ENCODE data around the gene USP38.
"Not testable (repeated sequence)": the region's sequence is repeated elsewhere in the genome, so short reads cannot be mapped to it uniquely, and the experiment has no call there.

The USP38 gene

DNA sequence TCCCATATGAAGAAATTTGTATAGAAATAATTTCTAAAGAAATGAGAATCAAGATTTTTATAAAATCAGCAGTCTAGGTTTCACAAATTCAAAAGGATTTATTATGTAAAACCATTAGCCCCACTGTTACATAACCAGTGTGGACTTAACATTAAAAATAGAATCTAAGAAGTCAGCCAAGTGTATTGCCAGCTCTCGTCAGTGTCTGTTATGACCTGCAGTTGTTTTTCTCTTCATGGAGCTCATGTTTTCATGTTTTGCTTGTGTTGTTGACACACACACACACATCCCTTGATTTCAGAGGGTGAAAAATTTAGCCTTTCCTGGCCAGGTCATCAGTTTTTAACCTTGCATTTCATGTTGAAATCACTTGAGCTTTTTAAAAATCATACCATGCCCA is 39.5 kb downstream of the USP38 start:
- no peak for DNase-seq

DNA sequence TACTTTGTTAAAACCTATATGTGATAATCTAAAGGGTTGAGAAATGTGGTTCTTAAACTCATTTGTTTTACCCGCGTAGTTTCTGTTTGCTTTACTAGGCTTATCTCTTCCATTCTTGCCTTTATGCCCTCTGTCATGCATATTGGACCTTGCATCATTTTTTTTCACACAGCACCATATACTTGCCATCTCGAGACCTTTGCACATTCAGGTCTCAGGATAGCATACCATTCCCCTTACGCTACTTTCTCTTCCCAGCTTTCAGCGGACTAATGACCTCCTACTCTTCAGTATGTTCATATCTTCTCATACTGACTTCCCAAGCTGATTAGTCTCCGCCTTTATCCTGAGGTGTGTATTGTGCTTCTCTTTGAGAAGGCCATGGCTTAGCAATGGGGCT is 40.5 kb downstream of the USP38 start:
- DNase-seq: no peak

DNA sequence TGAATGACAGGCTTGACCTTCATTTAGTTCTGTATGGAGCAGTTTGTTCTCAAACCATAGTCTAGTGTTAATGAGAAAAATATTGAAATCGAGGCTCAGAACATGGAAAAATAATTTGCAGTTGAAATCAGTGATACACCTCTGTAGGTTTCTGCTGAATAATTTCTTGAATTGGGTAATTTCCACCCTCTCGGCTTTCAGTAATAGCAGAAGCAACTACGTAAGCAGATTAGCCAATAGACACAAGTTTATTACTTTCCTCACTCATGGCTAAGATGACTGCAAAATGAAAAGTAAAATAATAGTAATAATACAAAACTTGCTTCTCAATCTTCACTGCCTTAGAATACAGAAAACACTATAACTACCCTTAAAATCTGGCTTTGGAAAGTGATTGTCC is 46.0 kb downstream of the USP38 start:
- DNase-seq: no peak

DNA sequence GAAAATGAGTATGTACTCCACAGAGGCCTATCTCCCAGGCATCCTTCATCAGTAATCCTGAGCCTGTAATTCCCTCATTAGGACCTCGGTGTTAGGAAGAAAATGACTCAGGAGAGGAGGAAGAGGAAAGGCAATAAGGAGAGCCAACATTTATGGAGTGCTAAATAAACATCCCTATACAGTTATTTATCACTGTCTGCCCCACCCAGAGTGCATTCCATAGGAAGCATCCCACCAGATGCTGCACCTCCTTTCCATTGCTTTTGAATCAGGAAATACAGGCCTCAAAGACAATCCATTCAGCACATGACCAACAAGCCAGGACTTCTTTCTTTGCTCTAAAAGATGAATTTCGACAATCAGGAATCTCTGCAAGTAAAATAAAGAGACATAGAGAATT is 47.6 kb downstream of the USP38 start:
- no peak for DNase-seq

DNA sequence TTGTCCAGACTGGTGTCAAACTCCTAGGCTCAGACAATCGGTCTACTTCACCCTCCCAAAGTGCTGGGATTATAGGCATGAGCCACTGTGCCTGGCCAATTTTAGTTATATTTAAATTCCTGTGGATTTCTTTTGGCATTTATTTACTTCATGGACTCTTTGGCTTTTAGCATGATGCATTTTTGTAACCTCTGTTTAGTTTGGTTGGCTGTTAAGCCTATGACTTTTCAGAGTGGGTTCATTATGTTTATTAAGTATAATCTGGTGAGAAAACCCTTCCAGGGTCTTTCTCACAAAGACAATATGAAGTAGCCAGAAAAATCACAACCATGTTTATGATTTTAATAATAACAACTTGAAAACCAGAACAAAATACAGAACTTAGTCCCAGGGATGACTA is 49.4 kb downstream of the USP38 start:
- DNase-seq: no peak

DNA sequence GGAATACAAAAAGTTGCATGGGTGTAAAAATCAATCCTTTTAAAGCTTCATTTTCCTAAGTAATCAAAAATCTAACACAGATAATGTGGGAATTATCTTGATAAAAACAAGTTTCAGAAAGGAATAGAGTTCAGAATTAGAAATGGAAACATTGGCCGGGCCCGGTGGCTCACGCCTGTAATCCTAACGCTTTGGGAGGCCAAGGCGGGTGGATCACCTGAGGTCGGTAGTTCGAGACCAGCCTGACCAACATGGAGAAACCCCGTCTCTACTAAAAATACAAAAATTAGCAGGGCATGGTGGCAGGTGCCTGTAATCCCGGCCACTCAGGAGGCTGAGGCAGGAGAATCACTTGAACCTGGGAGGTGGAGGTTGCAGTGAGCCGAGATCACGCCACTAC is 52.5 kb downstream of the USP38 start:
- DNase-seq: not testable (repeated sequence)

DNA sequence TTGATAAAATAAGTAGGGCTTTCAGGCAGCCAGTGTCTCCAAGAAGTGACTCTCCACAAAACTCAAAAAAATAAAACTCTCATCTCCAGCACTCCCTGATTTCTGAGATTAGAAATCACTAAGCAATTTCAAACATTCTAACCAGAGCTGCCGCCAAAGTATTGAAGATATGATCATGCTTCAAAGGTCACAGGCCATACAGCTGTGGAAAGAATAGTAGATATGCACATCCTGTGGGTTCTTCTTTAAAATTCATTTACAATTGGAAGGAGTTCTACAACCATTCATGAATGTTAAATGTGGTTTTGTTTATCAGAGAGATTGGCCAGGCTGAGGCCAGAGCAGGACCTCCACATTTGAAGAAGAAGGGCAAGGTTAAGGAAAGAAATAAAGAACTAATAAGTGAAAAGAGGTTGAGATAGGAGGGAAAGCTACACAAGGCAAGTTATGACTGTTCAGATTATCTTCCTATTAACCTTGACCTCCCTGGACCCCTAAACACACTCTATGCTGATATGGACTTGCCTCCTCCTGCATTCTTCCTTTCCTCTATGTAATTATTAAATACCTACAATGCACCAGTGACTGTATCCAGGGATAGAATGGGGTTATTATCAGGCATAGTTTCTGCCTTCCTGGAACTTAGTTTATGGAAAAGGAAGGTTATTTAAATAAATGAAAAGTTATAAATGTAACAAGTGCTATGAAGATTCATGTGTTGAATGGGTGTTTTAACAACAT is 56.4 kb downstream of the USP38 start:
- DNase-seq: no peak

DNA sequence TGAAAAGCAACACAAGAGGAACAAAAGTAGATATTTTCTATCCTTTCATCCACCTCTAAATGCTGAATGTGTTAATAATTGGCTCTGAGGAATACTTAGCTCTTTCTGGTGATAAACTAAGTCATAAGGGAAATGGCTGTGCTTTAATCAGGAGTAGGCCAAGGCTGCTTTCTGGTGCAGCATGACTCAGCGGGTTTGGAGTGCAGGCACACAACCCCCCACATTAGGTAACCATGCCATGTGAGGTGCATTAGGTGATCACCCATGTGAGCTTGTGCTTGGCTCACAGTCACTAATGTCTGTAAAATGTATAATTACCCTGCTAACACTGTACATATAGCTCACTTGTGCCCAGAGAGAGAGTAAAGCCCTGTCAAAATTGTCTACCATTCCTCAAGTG is 57.2 kb downstream of the USP38 start:
- DNase-seq: no peak

DNA sequence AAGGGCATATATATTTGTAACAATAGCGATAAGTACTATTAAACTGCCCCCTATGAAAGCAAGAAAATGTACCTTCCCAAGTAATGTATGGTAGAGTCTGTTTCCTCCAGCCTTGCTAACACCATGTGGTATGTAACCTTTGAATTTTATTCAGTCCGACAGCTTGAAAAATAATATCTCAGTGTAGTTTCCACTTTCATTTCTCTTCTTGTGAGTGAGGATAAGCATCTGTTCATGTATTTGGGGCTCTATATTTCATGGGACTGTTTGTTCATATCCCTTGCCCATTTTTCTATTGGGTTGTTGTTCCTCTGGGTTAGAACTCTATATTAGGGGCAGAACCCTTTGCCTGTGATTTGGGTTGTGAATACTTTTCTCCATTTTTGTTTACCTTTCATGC is 58.3 kb downstream of the USP38 start:
- no peak for DNase-seq

DNA sequence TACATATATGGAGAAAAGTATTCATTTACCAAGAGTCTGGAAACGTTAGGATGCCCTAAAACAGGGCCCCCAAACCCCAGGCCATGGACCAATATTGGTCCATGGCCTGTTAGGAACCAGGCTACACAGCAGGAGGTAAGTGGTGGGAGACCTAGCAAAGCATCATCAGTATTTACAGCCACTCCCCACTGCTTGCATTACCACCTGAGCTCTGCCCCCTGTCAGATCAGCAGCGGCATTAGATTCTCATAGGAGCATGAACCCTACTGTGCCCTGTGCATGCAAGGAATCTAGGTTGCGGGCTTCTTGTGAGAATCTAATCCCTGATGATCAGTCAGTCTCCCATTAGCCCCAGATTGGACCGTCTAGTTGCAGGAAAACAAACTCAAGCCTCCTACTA is 62.3 kb downstream of the USP38 start:
- no peak for DNase-seq

DNA sequence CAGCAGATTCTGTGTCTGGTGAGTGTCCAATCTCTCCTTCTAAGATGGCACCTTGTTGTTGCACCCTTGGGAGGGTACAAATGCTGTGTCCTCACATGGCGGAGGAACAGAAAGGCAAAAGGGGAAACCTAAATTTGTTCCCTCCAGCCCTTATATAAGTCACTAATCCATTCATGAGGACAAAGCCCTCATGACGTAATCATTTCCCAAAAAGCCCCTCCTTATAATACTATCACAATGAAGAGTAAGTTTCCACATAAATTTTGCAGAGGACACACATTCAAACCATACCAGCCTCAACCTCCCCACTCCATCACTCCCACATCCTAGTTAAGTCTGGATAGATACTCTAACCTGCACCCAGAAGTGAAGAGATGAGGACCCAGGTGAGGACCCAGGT is 63.1 kb downstream of the USP38 start:
- DNase-seq: no peak

DNA sequence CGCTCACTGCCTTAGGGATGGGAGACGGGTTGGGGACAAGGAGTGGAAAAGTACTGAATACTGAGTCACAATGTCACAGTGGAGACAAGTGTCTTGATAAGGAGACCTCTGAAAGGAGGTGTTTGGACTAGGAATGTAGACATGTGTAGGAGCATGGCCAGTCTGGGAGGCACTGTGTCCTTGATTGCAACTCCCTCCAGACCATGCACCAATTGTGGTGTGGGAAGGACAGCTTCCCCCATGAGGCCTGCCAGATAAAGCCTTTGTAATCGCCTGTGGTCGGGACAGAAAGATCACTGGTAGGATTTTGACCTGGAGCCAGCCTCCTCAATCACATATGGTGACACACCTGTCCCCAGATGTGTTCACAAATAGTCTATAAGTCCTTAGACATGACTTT is 64.1 kb downstream of the USP38 start:
- no peak for DNase-seq

DNA sequence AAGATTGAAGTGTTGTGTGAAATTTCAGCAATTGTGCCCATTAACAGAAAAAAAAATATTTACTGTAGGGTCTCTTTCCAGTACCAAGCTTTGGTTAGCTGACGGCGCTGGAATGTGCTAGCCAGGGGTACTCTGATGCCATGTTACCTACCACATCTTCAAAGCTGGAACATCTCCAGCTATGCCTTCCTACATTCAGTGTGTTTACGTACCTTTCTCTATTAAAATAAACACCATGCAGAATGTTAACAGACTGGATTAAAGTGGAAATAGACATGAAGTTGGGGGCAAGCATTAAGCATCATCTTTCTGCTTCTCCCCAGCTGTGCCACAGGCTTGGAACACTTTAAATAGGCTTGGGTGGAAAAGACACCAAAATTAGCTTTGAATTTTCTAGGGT is 65.9 kb downstream of the USP38 start:
- no peak for DNase-seq

DNA sequence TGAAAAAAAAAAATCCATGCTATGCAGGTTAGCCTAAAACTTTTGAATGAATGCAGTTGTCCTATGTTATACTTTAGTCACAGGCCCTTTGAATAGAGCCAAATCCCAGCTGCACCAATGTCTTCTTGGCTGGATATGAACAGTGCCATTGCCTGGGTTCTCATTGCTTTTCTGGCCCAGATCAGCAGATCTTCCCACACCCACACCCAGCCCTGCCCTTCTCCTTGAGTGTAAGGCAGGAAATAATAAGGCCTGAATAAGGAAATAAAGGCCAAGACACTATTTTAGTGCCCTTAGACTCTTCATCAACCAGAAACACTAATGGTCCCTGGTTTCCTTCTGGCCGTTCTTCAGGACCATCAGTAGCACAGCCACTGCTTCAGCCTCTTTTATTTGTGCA is 66.6 kb downstream of the USP38 start:
- no peak for DNase-seq

DNA sequence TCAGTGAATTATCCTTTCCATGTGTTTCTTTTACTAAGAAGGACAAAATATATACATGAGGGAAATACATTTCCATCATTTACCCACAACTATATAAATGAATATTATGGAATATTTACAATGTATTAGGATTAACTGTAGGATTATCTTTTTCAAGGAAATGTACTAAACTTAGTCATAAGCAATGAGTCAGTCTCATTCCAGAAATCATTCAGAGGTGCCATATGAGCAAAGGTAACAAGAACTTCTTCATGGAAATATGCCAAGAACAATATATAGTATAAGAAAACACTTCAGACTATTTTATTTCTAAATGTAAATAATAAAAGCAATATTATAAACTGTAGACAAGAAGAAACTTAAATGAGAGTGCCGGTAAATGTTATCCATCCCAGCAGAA is 67.1 kb downstream of the USP38 start:
- DNase-seq: no peak

DNA sequence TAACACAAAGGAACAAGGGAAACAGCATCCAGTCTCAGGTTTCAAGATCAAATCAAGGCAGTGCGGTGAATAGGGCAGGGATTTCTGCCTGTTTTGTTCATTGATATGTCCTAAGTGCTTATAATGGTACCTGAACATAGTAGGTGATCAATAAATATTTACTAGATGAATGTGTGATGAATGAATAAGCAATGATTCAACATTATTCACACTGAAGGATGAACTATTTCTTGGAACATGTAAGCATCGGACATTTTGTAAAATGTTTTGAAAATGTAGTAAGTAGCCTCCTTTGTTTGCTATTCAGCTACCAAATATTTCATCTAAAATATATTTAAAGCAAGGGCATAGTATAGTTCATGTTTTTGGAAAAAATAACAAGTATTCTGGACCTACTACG is 67.8 kb downstream of the USP38 start:
- DNase-seq: no peak

DNA sequence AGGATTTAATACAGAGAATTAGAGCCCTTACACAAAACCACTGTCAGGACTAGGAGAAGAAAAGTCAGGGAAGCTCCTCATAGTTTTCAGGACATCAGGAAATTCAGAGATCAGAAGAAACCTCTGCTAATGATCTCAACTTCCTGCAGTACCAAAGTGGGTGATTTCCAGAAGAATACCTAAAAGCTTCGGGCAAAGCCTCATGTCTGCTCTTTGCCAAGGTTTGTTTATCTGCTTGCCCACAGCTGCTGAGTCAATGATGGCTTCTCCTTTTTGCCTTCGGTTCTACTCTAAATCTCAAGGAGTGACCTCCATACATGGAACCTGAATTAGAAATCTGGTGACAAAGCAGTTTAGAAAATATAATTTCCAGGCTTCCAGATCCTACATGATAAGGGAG is 68.4 kb downstream of the USP38 start:
- no peak for DNase-seq

DNA sequence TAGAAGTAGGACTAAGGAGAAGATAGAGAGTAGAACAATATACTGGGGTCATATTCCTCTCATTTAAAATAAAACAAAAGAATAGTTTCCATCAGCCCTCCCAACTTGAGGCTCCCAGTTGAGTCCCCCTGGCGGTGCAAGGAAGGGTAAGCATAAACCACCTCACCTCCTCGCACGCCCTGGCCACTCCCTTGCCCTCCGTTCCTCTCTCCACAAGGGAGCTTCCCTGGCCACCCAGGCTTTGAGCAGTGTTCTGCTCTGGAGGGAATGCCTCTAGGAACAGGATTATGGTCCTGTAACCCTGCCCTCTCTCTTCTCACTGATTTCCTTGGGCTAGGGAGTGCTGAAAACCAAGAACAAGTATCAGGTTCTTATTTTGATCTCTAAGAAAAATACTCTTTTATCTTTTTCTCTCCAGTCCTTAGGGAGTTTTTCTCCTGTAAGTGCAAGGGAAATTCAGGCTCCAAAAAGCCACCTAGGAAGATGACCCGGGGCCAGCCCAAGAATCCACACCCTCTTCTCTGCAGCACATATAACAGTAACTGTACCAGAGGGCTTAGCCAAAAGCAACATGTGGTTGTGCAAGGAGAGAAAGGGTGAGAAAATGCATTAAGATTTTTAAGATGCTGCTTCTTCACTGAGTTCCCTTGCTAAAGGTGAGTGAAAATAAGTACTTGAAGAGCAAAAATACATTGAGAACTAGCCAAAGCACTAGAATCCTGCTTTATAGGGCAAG is 69.9 kb downstream of the USP38 start:
- DNase-seq: no peak

DNA sequence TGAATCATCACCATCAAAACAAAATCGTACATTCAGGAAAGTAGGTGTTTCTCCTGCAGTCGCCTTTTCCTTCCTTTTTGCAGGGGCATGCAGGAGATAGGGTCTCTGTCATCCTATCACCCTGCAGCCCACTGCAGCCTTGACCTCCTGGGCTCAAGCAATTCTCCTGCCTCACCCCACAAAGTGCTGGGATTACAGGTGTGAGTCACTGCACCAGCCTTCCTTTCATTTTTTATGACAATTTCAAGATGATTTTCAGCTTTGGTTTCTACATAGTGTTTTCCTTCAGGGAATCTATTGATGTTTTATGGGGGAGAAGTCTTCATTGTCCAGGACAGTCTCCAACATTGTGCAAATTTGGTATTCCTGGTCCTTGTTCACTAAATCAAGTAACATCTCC is 71.7 kb downstream of the USP38 start:
- no peak for DNase-seq

DNA sequence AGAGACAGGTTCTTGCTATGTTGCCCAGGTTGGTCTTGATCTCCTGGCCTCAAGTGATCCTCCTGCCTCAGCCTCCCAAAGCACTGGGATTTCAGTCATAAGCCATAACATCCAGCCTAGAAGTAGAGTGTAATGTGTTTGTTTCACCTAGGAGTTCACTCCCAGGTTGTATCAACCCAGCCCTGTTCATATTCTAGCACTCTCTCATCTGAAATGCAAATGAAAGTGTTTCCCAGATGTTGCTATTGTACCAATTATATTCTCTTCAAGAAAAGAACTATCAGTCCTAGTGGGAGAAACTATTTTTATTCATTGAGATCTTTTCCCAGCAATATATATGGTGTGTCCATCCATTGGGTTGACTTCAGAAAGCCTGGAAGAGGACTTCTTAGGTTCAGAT is 72.6 kb downstream of the USP38 start:
- no peak for DNase-seq

DNA sequence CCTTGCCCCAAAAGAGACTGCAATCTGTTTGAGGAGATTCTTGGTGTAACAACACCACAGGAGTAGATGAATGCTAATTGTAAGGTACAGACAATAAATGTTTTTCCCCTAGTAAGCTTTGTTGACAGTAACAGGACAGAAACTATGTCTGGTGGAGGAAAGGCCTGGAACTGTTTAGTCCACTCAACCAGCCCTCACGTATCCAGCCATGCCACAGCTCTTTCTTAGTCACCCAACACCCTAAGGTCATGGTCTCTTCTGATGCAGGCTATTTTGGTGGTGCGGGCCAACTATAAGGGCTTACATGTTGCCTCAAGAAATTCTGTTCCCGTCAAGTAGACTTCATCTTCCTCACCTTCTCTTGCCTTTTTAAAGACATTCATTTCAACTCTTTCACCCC is 76.0 kb downstream of the USP38 start:
- DNase-seq: no peak

DNA sequence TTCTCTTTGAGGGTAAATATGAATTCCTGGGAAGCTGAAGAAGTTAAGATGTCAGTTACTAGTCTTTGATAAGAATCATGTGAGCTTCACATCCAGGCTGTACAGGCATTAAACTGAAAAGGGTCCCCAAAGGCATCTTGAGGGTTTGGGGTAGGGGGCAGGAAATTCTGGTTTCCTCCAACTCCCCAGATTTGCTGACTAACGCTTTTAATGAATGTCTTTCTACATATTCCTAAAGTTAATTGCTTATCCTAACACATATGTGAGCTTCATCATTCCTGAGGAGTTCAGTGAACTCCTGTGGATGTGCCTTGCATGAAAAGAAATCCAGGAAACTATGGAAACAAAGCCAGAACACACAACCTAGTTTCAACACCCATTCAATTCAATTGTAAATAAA is 78.1 kb downstream of the USP38 start:
- no peak for DNase-seq

DNA sequence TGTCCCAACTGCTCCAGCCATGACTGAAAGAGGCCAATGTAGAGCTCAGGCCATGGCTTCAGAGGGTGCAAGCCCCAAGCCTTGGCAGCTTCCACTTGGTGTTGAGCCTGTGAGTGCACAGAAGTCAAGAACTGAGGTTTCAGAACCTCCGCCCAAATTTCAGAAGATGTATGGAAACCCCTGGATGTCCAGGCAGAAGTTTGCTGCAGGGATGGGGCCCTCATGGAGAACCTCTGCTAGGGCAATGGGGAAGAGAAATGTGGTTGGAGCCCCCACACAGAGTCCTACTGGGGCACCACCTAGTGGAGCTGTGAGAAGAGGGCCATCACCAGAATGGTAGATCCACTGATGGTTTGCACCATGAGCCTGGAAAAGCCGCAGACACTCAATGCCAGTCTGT is 83.0 kb downstream of the USP38 start:
- not testable (repeated sequence) for DNase-seq

DNA sequence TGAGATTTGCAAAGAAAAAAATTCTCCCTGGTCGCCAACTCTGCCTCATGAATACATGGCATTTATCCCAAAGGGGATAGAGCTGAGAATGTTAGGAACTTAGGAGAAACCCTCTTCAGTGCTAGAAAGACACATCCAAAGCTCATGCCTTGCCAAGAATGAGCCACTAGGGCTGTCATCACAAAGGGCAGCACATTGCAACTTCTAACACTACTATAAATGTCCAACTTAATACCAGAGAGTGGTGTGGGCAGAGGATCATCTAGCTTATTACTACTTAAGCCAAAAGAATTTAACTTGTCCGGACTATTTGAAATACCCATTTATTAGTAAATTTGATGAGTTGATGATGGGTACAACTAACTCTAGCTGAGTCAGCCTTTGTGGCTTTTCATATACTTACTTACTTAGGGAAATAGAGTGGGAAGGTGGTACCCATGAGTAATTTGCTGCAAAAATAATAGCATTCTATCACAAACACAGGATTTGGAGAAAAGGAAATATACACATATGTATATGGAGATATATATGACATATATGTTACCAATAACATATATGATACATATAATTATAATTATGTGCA is 85.6 kb downstream of the USP38 start:
- no peak for DNase-seq

Measured in CD4-positive, alpha-beta T cell treated with Interferon alpha-2 for 1 hour (primary cell).